ENCODE measurements around the gene EIF5AL1.

DNA sequence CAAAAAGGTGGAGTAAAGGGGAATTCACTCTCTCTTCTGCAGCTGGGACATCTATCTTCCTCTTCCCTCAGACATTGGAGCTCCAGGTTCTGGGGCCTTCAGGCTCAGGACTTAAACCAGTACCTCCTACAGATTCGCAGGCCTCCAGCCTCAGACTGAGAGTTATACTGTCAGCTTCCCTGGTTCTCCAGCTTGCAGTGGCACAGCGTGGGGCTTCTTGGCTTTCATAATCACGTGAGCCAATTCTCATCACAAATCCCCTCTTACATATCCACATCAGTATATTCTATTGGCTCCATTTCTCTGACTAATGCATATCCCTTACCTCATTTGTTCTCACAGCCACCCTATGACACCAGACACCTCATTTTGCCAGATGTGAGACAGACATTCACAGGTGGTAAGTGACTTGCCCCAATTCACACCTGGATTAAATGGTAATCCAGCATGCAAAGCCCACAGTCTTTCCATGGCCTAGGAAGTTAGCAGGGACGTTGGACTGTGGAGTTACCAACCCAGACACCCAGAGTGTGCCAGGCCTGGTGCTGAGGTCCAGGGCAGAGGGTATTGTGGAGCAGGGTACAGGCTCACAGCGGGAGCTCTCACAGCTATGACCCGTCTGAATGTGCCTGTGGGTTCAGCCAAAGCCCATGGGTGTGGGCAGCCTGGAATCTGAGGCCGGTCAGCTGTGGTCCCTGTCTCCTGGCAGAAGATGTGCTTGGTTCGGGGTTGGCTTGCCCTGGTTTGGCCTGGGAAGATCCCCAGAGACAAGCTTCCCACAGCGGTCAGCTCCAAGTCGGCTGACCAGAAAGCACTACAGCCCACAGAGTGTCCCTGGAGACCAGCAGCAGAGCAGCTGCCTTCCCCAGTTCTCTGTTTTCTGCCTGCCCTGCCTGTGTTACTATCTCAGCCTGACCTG lies 48.5 kb upstream of the EIF5AL1 start:
- TF ChIP-seq, protein P1, sequence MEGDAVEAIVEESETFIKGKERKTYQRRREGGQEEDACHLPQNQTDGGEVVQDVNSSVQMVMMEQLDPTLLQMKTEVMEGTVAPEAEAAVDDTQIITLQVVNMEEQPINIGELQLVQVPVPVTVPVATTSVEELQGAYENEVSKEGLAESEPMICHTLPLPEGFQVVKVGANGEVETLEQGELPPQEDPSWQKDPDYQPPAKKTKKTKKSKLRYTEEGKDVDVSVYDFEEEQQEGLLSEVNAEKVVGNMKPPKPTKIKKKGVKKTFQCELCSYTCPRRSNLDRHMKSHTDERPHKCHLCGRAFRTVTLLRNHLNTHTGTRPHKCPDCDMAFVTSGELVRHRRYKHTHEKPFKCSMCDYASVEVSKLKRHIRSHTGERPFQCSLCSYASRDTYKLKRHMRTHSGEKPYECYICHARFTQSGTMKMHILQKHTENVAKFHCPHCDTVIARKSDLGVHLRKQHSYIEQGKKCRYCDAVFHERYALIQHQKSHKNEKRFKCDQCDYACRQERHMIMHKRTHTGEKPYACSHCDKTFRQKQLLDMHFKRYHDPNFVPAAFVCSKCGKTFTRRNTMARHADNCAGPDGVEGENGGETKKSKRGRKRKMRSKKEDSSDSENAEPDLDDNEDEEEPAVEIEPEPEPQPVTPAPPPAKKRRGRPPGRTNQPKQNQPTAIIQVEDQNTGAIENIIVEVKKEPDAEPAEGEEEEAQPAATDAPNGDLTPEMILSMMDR (IDR thresholded peaks at IDR 0.05) = no peak
- TF ChIP-seq POLR2A (IDR thresholded peaks at IDR 0.05) = no peak
